Measurements from ENCODE around the gene ZNF212.
A peak's percentile ranks its signal among the peaks of the same experiment; 100 is the strongest.

ZNF212 gene

GRCh38 chr7:149284343-149284742, 44.9 kb downstream of the ZNF212 start:
- no peak for DNase-seq (ENCODE audit: low read depth in 2 of 3, low spot score in 2 of 3)

GRCh38 chr7:149284850-149285585, 45.6 kb downstream of the ZNF212 start:
- peak; percentile 90 to 95 (median 95) for DNase-seq (ENCODE audit: low read depth in 2 of 3, low spot score in 2 of 3)

DNA sequence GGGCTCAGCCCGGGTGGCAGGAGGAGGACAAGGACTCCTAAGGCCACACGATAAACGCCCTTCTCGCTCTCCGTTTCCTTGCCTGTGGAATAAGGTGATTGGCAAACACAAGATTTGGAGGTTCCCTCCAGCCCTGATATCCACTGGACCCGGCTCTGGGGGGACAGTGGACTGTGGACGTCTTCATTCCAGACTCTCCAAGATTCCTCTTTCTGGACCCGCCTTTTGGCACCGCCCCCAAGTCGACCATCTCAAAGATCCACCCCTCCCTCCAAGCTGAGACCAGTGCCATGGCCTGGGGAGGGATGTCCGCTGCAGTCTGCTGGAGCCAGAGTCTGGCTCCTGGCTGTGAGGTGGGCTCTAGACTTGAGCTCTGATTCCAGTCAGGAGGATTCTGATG, 46.2 kb downstream of the ZNF212 start:
- no peak for DNase-seq (ENCODE audit: low read depth in 2 of 3, low spot score in 2 of 3)

DNA sequence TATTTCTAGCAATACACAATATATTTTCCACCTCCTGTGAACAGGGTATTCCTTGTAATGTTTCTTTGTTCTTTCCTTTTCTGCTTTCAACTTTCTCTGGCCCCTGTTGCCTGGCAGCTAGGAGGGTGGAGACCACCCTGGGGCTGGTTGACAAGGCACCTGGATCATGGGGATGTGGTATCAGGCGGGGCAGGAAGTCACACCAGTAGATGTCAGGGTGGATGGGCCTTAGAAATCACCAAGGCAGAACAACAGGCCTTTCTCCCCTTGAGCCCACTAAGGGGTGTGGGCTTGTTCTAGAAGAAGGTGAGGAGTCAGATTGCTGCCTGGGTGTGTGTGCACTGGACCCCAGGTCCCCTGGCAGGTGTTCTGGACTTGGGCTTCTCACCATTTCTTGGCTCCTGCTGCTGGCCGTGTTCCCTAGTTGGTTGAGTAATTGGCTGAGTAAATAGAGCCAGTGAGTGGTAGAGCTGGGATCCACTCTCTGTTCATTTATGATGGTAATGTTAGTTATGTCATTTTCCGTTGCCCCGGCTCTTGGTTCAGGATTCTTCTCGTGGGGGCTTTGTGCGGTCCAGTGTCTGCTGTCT, 47.5 kb downstream of the ZNF212 start:
- DNase-seq (ENCODE audit: low read depth in 2 of 3, low spot score in 2 of 3) = no peak

DNA sequence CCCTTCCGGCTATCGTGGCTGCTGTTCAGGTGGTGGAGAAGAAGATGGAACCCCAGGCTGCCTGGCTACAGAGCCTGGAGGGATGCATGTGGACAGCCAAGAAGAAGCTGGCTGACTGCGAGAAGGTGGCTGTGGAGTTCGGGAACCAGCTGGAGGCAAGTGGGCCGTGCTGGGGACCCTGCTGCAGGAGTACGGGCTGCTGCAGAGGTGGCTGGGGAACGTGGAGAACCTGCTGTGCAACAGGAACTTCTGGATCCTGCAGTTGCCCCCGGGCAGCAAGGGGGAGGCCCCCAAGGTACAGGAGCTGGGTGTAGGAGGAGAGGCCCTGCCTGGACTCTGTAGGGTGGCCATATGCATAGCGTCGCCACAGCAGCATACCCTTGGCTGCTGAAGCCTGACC, 48.2 kb downstream of the ZNF212 start:
- DNase-seq (ENCODE audit: low read depth in 2 of 3, low spot score in 2 of 3) = no peak

DNA sequence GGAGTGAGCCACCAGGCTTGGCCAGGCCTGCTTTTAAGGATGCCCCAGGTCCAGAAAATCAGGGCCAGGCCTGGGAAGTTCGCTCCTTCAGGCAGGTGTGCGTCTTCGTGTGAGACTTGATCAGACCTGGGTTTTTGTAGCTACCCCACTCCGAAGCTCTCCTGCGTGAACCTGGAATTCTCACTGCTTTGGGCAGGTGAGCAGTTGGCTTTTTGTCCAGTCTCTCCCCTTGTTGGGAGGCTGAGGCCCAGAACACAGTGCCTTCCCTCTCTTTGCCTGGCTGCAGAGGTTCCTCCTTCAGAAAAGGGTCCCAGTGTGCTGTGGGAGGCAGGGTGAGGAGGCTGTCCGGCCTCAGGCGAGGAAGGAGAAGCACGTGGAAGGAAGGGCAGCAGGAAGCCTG, 49.8 kb downstream of the ZNF212 start:
- no peak for DNase-seq (ENCODE audit: low read depth in 2 of 3, low spot score in 2 of 3)

GRCh38 chr7:149289856-149290255, 50.4 kb downstream of the ZNF212 start:
- no peak for DNase-seq (ENCODE audit: low read depth in 2 of 3, low spot score in 2 of 3)

- DNase-seq (ENCODE audit: low read depth in 2 of 3, low spot score in 2 of 3) = no peak
Measured at GRCh38 chr7:149291036-149291780, 51.8 kb downstream of the ZNF212 start.

DNA sequence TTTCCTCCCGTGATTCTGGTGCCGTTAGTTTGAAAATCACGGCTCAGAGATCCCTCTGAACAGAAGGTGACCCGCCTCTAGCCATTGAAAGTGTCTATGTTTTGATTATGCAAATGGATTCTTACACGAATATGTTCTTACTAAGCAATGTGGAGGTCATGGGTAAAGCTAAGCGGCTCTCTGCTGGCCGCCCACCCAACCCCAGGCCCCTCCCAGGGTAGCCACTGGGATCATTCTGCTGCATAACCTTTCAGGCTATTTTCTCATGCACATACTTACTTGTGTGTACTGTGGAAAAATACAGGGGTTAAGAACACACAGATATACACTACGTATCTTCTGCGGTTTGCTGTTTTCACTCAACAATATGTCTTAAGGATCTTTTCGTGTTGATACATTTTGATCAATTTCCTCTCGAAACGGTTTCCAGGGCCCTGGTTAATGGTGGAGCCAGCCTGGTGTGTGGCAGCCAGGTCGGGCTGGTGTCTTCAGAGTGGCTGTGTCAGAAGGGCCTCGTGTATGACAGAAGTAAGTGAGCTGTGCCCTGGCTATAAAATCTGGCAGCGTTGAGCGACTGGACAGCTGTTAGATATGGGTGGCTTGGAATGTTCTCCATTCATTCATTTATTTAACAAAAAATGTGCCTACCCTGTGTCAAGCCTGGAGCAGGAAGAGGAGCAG, 52.5 kb downstream of the ZNF212 start:
- no peak for DNase-seq (ENCODE audit: low read depth in 2 of 3, low spot score in 2 of 3)

DNA sequence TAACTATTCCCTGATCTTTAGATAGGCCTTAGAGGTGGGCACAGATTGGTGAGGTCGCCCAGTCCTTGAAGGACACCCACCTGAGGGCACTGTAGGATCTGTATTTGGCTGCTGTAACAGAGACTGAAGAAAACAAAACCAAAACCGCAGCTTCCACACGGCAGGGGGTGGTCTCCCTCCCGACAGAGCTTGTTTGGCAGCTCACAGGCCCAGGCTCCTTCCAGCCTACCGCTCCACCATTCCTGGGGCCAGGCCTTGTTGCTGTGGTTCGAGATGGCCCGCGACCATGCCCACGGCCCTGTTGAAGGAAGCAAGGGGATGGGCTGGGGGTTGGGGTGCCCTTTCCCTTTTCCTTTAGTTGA, 53.0 kb downstream of the ZNF212 start:
- DNase-seq (ENCODE audit: low read depth in 2 of 3, low spot score in 2 of 3) = no peak

GRCh38 chr7:149293338-149293737, 53.9 kb downstream of the ZNF212 start:
- no peak for DNase-seq (ENCODE audit: low read depth in 2 of 3, low spot score in 2 of 3)

DNA sequence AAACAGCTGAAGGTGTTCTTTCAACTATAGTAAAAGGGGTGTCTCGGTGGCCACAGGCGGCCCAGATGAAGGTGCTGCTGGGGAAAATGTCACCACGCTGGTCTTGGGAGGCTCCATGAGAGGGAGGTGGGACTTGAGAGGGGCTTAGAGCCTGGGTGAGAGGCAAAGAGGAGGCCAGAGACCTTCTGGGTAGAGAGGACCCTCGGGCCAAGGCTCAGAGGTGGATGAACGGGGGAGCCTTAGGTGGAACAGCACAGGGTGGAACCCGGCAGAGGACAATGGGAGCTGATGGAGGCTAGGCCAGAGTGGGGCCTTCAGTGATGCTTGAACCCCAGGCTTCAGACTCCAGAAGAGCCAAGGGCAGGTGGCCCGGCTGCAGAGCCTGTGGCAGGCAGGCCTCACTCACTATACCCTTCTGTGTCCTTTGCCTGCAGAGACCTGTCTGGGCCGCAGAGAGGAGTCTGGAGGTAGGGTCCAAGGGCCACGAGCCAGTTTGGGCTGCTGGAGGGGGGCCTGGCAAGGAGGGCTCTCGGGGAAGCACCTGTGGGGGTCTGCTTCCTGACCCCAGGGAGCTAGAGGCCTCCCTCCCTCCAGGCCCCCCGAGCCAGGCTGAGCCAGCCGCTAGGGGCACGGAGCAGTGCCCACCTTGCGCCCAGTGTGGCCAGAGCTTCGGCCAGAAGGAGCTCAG, 54.6 kb downstream of the ZNF212 start:
- no peak for DNase-seq (ENCODE audit: low read depth in 2 of 3, low spot score in 2 of 3)

DNA sequence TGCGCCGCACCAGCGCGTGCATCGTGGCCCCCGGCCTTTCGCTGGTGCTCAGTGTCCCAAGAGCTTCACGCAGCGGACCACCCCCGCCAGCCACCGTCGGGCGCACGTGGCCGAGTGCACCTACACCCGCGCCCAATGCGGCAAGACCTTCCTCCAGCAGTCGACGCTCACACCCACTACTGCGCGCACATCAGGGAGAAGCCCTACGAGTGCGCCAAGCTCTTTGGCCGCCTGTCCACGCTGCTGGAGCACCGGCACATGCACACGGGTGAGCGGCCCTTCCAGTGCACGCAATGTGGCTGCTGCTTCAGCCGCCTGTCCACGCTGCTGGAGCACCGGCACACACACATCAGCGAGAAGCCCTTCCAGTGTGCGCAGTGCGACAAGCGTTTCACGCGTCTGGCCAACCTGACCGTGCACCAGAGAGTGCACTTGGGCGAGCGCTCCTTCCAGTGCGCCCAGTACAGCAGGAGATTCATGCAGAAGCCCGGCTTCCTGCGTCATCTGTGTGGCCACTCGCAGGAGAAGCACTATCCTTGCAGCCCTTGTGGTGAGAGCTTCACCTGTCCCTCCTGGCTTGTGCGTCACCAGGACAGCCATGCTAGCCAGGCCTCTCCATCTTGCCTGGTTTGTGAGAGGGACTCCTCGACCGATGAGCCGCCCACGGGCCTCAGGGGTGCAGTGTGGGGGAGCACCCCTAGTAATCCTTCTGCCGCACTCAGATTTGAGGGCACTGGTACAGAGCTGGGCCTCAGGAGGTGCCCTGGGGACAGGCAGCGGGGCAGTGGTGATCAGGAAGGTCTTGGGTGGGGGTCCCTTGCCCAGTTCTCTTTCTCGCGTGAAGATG, 55.4 kb downstream of the ZNF212 start:
- DNase-seq (ENCODE audit: low read depth in 2 of 3, low spot score in 2 of 3) = no peak

DNA sequence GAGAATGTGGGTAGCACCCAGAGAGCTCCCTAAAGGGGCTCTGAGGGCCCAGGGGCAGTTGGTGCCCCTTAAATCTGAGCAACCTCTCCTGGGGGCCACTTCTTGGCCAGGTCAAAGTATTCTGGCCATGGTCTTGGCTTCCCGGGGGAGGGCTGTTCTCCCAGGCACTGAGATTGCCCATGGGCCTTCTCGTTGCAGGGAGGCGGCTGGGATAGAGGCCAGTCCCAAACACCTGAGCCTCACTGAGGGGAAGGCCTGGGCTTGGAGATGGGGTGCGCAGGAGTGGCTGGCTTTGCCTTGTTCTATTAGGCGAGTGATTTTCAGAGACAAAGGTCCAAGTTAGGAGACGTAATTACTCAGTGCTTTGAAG, 56.0 kb downstream of the ZNF212 start:
- no peak for DNase-seq (ENCODE audit: low read depth in 2 of 3, low spot score in 2 of 3)

- DNase-seq (ENCODE audit: low read depth in 2 of 3, low spot score in 2 of 3) = no peak
Measured at GRCh38 chr7:149296368-149296767, 56.9 kb downstream of the ZNF212 start.

GRCh38 chr7:149297034-149297755, 57.7 kb downstream of the ZNF212 start:
- no peak for DNase-seq (ENCODE audit: low read depth in 2 of 3, low spot score in 2 of 3)

DNA sequence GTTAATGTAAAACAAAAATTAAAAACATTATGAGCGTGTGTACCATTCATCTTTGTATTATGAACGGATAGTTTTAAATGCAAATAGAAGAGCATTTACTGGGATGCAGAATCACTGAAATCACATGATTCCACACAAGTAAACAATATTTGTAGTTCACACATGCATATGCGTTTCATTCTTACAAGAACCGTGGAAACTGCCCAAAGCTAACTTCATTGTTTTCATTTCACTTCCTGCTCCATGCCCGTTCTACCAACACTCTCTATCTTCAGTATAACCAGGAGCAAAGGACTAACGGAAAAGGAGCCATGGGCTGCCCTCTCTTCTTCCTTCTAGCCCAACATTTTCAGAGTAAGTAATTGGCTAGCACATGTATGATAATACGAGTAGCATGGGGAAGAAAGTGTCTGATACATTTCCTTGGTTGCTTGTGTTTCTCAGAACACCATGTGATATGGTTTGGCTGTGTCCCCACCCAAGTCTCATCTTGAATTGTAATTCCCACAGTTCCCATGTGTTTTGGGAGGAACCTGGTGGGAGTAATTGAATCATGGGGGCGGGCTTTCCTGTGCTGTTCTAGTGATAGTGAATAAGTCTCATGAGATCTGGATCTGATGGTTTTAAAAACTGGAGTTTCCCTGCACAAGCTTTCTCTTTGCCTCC, 61.3 kb downstream of the ZNF212 start:
- no peak for DNase-seq (ENCODE audit: low read depth in 2 of 3, low spot score in 2 of 3)

- no peak for DNase-seq (ENCODE audit: low read depth in 2 of 3, low spot score in 2 of 3)
Measured at GRCh38 chr7:149302222-149302621, 62.8 kb downstream of the ZNF212 start.

DNA sequence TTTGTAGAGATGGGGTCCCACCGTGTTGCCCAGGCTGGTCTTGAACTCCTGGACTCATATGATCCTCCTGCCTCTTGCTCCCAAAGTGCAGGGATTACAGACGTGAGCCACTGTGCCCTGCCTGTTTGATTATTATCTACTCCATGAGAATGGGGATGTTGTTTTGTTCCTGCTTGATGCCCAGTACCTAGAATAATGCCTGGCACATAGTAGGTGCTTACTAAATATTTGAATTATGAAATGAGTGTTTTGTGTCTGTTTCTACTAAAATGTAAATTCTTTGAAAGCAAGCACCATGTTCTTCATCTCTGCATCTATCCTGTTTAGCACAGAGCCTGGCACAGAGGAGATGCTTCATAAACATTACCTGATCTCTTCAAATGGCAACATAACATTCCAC, 63.4 kb downstream of the ZNF212 start:
- DNase-seq (ENCODE audit: low read depth in 2 of 3, low spot score in 2 of 3) = no peak
